Stimulated activated CD8-positive, alpha-beta memory T cell treated with anti-CD3 and anti-CD28 coated beads, Interleukin-12 subunit alpha, Interleukin-12 subunit beta, amount 100 ng/mL, for 24 hours (primary cell): ENCODE results near the gene NRL.

Source experiments
- DNase-seq: peaks from one replicate; pipeline ENCODE4 v3.0.0-alpha.2; 2020; ENCODE audit errors: extremely low read depth

Gene NRL

GRCh38 chr14:24114532-24115421, at the start of gene NRL, which contains the start of gene DCAF11:
Gene NRL (minus strand): TSS chr14:24114949. CDS start chr14:24082848, 32,101 bp downstream.
Gene DCAF11 (plus strand): TSS chr14:24114777. CDS start chr14:24115595, 818 bp downstream.
- peak; percentile 93 for DNase-seq

- DNase-seq: no peak
Observed at GRCh38 chr14:24162093-24162492, 47.3 kb upstream of the NRL start.

GRCh38 chr14:24160850-24161804, 46.4 kb upstream of the NRL start, which contains the start of gene IRF9:
Gene IRF9 (plus strand): TSS chr14:24161265. CDS start chr14:24162145, 880 bp downstream.
- peak; percentile 84 for DNase-seq

- DNase-seq: no peak
Observed at GRCh38 chr14:24160499-24160849, 45.7 kb upstream of the NRL start.

GRCh38 chr14:24159777-24160498, 45.2 kb upstream of the NRL start:
- no peak for DNase-seq

- DNase-seq: no peak
Observed at GRCh38 chr14:24157331-24157730, 42.6 kb upstream of the NRL start.

DNA sequence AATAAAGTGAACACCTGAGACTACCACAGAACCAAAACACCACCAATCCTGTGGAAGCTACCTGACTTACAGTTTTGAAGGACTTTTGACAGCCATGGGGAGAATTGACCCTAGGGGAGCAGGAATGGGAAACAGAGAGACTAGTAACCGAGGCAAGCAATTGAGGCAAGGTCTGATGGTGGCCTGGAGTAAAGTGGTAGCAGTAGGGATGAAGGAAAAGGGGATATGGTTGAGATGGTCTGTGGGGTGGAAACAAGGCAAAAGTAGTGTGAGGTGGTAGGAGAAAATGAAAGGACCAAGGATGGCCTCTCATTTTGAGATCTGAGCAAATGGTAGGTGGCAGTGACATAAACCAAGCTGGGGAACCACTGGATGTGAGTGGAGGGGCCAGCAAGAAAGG, 42.1 kb upstream of the NRL start:
- DNase-seq: no peak

- no peak for DNase-seq
Observed at GRCh38 chr14:24155100-24155499, 40.4 kb upstream of the NRL start.

DNA sequence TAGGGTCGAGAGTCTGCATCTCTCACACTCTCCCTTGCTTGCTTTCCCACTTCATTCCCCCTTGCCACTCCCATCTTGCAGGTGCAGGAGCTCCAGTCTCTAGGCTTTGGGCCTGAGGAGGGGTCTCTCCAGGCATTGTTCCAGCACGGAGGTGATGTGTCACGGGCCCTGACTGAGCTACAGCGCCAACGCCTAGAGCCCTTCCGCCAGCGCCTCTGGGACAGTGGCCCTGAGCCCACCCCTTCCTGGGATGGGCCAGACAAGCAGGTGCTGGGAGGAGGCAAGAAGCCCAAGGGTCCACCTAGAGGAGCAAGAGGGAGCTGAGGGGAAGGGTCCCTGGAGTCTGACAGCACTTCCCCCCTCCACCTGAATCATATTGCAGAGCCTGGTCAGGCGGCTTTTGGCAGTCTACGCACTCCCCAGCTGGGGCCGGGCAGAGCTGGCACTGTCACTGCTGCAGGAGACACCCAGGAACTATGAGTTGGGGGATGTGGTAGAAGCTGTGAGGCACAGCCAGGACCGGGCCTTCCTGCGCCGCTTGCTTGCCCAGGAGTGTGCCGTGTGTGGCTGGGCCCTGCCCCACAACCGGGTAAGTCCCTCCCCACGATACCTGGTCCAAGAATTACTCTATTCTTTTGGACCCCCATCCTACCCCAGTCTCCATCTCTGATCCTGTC, 36.8 kb upstream of the NRL start:
- DNase-seq: no peak

- no peak for DNase-seq
Observed at GRCh38 chr14:24150993-24151392, 36.2 kb upstream of the NRL start.

GRCh38 chr14:24150567-24150966, 35.8 kb upstream of the NRL start:
- DNase-seq: no peak

GRCh38 chr14:24150061-24150460, 35.3 kb upstream of the NRL start:
- no peak for DNase-seq

DNA sequence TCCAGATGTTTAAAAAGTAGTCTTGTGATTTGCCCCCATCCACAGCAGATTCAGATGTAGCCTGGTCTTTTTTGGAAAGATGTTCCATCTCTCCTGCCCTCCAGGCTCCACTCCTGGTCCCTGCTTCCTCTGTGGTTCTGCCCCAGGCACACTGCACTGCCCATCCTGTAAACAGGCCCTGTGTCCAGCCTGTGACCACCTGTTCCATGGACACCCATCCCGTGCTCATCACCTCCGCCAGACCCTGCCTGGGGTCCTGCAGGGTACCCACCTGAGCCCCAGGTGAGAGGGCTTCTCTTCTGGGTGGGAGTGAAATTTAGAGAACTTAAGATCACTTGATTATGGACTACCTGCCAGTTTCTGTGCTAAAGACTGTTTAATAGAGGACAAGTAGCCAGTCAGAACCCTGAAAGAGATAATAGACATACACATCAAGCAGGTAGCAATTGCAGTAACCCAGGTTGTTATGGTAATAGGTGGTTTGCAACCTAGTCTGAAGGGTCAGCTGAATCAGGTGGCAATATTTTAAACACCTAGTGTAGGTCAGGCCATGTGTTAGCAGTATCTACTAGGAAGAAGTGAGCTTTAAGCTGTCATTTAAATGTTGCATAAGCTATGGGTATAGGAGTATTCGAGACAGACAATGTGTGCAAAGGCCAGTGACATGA, 34.7 kb upstream of the NRL start:
- no peak for DNase-seq

DNA sequence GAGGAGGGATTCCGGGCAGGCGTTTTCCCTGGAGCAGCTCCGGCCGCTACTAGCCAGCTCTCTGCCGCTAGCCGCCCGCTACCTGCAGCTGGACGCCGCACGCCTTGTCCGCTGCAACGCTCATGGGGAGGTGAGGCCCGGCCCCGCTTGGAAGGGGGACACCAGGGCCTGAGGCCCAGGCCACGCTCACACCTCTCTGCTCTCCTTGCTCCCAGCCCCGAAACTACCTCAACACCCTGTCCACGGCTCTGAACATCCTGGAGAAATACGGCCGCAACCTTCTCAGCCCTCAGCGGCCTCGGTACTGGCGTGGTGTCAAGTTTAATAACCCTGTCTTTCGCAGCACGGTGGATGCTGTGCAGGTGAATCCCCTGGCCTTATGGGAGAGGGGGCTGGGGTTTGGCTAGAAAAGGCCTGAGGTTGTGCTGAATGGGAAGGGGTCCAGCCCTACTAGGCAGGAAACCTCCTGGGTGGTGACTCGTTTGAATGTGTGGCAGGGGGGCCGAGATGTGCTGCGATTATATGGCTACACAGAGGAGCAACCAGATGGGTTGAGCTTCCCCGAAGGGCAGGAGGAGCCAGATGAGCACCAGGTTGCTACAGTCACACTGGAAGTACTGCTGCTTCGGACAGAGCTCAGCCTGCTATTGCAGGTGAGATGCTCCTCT, 33.1 kb upstream of the NRL start:
- no peak for DNase-seq

DNA sequence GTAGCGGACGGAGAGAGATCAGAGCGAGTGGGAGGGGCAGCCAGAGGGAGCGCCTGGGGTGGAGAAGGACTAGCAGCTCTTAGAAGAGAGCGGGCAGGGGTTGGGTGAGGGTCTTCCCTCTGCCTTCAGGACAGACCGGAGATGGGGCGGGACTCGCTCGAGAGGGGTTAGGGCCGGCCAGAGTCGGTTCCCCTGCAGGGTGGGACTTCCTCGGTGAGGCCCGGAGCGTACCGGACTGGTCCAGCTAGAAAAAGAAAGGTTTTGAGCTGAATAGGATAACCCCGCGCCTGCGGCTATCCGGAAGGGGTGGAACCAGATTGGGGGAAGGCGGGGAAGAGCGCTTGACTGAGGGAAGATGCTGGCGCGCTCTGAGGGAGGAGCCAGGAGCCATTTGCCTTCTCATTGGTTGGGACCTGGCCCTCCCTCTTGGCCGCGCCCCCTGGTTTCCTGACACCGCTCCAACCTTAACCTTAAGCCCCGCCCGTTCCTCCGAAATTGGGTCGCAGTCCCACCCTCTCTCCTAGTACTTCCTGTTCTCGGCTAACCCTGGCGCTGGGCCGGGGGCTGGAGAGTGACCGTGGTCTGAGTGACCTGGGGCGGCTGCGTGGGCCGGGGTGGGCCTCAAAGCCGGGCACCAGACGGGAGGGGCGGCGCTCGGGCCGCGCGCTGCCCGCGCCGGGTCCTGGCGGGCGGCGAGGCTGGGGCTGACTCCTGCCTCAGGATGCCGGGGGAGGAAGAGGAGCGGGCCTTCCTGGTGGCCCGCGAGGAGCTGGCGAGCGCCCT, 32.4 kb upstream of the NRL start, which contains the start of gene RNF31:
TSS of gene RNF31 (plus strand) at position 521 of the 783 bp plus-strand sequence. CDS start at position 722, 201 bp downstream.
- peak; percentile 98 for DNase-seq

DNA sequence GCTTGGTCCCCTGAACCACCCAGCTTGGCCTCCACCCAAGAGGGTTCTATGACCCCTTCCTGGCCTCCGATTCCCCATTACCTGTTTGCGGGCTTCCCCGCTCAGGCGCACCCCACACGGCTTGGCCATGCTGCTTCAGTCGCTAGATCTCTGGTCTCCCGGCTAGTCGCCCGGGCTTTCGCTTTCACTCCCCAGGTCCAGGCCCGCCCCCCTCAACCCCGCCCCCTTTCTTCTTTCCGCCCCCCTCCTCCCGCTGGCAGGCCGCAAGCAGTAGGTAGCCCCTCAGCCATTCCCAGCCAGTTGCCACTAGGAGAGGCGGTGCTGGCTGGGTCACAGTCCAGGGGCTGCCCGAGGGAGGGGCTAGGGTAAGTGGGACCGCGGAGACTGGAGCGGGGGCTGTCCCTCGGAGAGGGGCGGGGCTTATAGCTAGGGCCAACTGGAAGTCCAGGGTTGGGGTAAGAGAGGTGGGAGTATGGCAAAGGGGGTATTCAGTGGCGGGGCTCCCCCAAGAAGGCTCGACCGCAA, 31.8 kb upstream of the NRL start, which contains the start of gene PSME2:
TSS of gene PSME2 (minus strand) at position 158 of the 525 bp plus-strand sequence. CDS start at position 129, 29 bp downstream.
- peak; percentile 82 for DNase-seq

DNA sequence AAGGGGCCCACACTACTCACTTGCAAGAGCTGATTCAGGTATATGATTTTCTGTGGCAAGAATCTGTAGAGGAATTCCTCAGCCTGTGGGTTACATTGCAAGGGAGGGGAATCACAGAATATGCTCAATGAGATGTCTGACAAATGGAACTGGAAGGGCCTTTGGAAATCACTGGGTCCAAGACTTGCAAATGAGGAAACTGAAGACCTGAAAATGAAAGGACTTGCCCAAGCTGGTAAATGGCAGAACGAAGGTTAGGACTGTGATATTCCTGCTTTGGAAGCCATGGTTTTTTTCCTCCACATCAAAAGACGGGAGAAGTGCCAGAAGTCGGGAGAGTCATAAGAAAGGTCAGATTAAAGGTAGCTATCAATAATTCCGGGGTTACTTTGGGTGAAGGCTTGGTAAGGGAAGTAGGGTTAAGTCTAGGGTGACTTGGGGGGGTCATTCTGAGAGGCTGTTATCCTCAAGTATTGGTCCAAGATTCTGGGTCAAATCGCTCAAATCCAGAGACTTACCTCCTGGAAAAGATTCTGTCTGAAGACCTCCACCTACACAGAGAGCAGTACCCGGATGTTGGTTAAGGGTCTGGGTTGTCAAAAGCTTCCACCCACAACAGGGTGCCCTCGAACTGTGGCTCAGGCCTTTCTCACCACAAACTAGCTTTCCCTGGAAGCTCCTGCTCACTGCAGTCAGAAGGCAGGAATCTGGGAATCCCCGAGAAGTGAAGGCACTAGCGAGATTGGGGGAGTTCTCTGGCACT, 31.1 kb upstream of the NRL start:
- DNase-seq: no peak

DNA sequence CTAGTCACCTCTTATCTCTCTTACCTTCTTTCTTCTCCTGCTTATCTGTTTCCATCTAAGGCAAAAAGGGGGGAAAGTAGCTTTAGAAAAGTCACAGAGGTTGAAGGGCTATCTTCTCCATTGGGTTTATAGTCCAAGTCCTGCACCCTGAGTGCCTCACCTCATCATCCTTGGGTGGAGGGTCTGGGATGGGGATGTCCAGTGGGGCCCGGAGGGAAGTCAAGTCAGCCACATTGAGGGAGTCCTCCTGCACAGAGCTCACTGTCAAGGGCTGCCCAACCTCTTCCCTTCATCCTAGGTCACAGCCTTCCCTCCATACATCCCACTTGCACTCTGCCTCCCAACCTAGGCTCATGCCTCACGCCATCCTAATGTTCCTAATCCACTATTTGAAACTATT, 30.5 kb upstream of the NRL start:
- no peak for DNase-seq
